ENCODE results near the gene GRPEL1. TPM values are rescaled to one million over a fixed set of nuclear protein-coding genes. Genes with fewer than 3 reads are reported as not detected.
A peak's percentile ranks its signal among the peaks of the same experiment; 100 is the strongest.

Gene GRPEL1
- total RNA-seq, 1 experiment from 2014 or later, result 47.3 TPM

DNA sequence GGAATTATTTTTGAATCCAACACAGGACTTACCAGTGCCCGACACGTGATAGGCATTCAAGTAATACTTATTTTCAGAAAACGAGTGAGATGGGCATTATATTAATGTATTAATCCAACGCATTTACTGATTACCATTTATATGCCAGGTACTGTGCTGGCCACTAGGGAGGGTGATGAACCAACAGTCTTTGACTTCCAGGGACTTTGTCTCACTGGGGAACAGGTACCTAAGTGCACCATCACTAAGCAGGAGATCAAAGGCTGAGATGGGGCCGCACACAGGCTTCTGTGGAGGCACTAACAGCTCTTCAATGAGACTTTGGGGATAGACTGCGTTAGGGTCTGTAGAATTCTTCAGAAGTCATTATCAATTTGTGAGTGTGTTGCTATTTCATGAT lies 30.4 kb downstream of the GRPEL1 start:
- Histone ChIP-seq H3K4me3 (ENCODE audit: low read depth, low read length) (no peak overlapping the region), H3K4me1 (peaks cover 14% of the 10 kb centered on the region), H3K9me3 (no peaks in the 10 kb centered on the region), H3K27me3 (replicated peaks; ENCODE audit: control insufficient read depth, insufficient read depth, low read length) (no peaks in the 10 kb centered on the region), H3K36me3 (ENCODE audit: control insufficient read depth, insufficient read depth, low read length) (no peaks in the 10 kb centered on the region)
- ChIA-PET CTCF (interaction anchor here (0.7 kb wide), 1 partner anchor 348 kb away, joined by 3 read pairs; no protein-coding TSS in a partner anchor), POLR2A (interaction anchor here (0.5 kb wide), 1 partner anchor 47 kb away, joined by 8 read pairs; no protein-coding TSS in a partner anchor)
- Mint-ChIP-seq H3K27ac (ENCODE audit: unreplicated experiment) (no peak overlapping the region), H3K4me3 (ENCODE audit: unreplicated experiment) (no peak overlapping the region), H3K4me1 (ENCODE audit: low read depth, unreplicated experiment) (peaks cover 20% of the 10 kb centered on the region), H3K9me3 (ENCODE audit: unreplicated experiment) (no peaks in the 10 kb centered on the region), H3K27me3 (ENCODE audit: insufficient read depth, unreplicated experiment) (no peaks in the 10 kb centered on the region), H3K36me3 (ENCODE audit: insufficient read depth, unreplicated experiment) (peaks cover 35% of the 10 kb centered on the region)
- BruUV-seq (replicated peaks), result no TSS peak
- TF ChIP-seq, protein P1, sequence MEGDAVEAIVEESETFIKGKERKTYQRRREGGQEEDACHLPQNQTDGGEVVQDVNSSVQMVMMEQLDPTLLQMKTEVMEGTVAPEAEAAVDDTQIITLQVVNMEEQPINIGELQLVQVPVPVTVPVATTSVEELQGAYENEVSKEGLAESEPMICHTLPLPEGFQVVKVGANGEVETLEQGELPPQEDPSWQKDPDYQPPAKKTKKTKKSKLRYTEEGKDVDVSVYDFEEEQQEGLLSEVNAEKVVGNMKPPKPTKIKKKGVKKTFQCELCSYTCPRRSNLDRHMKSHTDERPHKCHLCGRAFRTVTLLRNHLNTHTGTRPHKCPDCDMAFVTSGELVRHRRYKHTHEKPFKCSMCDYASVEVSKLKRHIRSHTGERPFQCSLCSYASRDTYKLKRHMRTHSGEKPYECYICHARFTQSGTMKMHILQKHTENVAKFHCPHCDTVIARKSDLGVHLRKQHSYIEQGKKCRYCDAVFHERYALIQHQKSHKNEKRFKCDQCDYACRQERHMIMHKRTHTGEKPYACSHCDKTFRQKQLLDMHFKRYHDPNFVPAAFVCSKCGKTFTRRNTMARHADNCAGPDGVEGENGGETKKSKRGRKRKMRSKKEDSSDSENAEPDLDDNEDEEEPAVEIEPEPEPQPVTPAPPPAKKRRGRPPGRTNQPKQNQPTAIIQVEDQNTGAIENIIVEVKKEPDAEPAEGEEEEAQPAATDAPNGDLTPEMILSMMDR (IDR thresholded peaks at IDR 0.05; ENCODE audit: insufficient read depth in 1 of 2, low read depth in 1 of 2, low read length in 1 of 2, severe bottlenecking in 1 of 2, unreplicated experiment in 1 of 2), result no peak
- DNase-seq, result no peak
- intact Hi-C loops (cut with micrococcal nuclease; ENCODE audit: unreplicated experiment), result no loop called here

DNA sequence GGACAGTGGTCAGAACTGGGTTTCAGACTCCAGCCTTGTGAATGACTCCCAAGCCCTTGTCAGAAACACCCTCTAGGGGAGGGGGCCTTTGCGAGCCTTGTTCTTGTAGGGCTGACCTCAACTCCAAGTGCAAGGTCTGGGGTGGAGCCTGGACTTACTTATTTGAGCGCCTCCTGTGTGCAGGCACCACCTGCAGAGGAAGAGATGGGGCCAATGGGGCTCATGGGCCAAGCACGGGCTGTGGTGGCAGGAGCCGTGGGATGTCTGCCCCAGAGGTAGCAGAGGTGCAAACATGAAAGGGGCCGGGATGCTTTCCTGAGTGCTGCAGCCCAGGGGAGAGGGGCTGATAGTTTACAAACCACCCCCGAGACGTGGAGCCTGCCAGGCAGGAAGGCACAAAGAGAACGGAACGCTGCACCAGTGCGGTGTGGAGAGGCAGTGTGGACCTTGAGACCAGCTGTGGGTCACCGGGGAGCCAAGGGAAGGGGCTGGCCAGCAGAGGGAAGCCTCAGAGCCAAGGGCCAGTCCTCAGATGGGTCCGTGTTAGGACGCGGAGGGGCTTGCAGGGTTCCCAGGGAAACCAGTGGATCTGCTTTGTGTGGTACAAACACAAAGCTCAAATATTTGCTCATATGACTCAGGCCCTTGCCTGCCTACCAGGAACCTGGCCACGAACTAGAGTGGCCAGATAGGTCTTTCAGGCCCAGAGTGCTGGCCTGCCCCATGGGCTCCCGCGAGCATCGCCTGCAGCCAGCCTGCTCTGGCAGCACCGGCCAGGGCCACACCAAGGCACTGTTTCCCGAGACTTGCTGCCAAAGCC lies 33.4 kb downstream of the GRPEL1 start:
- intact Hi-C loops (cut with micrococcal nuclease; ENCODE audit: unreplicated experiment), result no loop called here
- peaks cover 11% of the 10 kb centered on the region for H3K4me1 Mint-ChIP-seq (ENCODE audit: low read depth, unreplicated experiment)
- no peaks in the 10 kb centered on the region for H3K27me3 ChIP-seq (replicated peaks; ENCODE audit: control insufficient read depth, insufficient read depth, low read length)
- H3K9me3 Mint-ChIP-seq (ENCODE audit: unreplicated experiment), result no peaks in the 10 kb centered on the region
- POLR2A ChIA-PET, result interaction anchor here (0.6 to 1.5 kb wide), 3 partner anchors 9 to 177 kb away, joined by 3 to 8 read pairs (median 4); partner anchors contain the start of genes GRPEL1 and TADA2B
- no peak overlapping the region for H3K4me3 ChIP-seq (ENCODE audit: low read depth, low read length)
- peak; percentile 67 to 77 for DNase-seq
- no TSS peak for BruUV-seq (replicated peaks)
- CTCF ChIA-PET, result interaction anchor here (0.7 to 1.6 kb wide), 5 partner anchors 8 to 50 kb away, joined by 3 to 12 read pairs (median 4); partner anchors contain the start of genes GRPEL1 and TADA2B
- H3K36me3 Mint-ChIP-seq (ENCODE audit: insufficient read depth, unreplicated experiment), result peaks cover 38% of the 10 kb centered on the region
- no peak overlapping the region for H3K4me3 Mint-ChIP-seq (ENCODE audit: unreplicated experiment)
- H3K36me3 ChIP-seq (ENCODE audit: control insufficient read depth, insufficient read depth, low read length), result 0 out of 2 replicates have a peak, but pooled peaks cover 2% of the 10 kb centered on the region
- H3K9me3 ChIP-seq, result no peaks in the 10 kb centered on the region
- no peaks in the 10 kb centered on the region for H3K27me3 Mint-ChIP-seq (ENCODE audit: insufficient read depth, unreplicated experiment)
- peak overlapping the region; percentile 86 for H3K27ac Mint-ChIP-seq (ENCODE audit: unreplicated experiment)
- TF ChIP-seq, protein P1 (IDR thresholded peaks at IDR 0.05; ENCODE audit: insufficient read depth in 1 of 2, low read depth in 1 of 2, low read length in 1 of 2, severe bottlenecking in 1 of 2, unreplicated experiment in 1 of 2), result peak in 1 of 2 experiments; percentile 19
- H3K4me1 ChIP-seq, result peaks cover 14% of the 10 kb centered on the region

DNA sequence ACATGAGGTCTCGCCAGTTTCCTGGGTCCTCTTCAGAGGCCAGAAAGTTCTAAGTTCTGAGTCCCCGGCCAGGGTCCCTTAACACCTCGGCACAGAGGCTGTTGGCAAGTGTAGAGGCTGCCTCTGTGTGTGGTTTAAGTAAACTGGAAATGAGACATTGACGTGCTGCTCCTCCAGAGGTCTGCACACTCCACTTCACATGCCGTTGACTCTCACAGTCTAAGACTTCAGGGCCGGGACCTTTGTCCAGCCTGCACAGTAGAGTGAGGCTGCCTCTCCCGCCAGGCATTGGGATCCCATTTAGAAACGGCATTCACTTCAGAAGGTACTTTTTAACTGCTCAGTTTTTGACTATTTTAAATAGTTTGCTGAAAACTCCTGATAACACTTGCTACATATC lies 35.3 kb downstream of the GRPEL1 start:
- no peaks in the 10 kb centered on the region for H3K9me3 Mint-ChIP-seq (ENCODE audit: unreplicated experiment)
- Histone ChIP-seq H3K27me3 (replicated peaks; ENCODE audit: control insufficient read depth, insufficient read depth, low read length) (no peaks in the 10 kb centered on the region), H3K4me3 (ENCODE audit: low read depth, low read length) (no peak overlapping the region), H3K4me1 (peaks cover 14% of the 10 kb centered on the region), H3K36me3 (ENCODE audit: control insufficient read depth, insufficient read depth, low read length) (0 out of 2 replicates have a peak, but pooled peaks cover 2% of the 10 kb centered on the region), H3K9me3 (no peaks in the 10 kb centered on the region)
- no peak for DNase-seq
- CTCF ChIA-PET, result no interaction called here
- no peak overlapping the region for H3K4me3 Mint-ChIP-seq (ENCODE audit: unreplicated experiment)
- H3K27me3 Mint-ChIP-seq (ENCODE audit: insufficient read depth, unreplicated experiment), result no peaks in the 10 kb centered on the region
- POLR2A ChIA-PET, result no interaction called here
- intact Hi-C loops (cut with micrococcal nuclease; ENCODE audit: unreplicated experiment), result no loop called here
- peaks cover 50% of the 10 kb centered on the region for H3K36me3 Mint-ChIP-seq (ENCODE audit: insufficient read depth, unreplicated experiment)
- H3K4me1 Mint-ChIP-seq (ENCODE audit: low read depth, unreplicated experiment), result peaks cover 7% of the 10 kb centered on the region
- TF ChIP-seq, protein P1 (IDR thresholded peaks at IDR 0.05; ENCODE audit: insufficient read depth in 1 of 2, low read depth in 1 of 2, low read length in 1 of 2, severe bottlenecking in 1 of 2, unreplicated experiment in 1 of 2), result no peak
- BruUV-seq (replicated peaks), result no TSS peak
- H3K27ac Mint-ChIP-seq (ENCODE audit: unreplicated experiment), result no peak overlapping the region

Measured in Caco-2 (cell line).